IPS DF 6.9 (cell line): ENCODE measurements around the gene GALNTL6.

ENCODE experiments used
- DNase-seq: peaks from one replicate; pipeline ENCODE4 v3.0.0-alpha.2; 2013; ENCODE audit warnings: low read depth, low spot score
- H3K27ac ChIP-seq: one replicate; pipeline ENCODE4 v1.5.1; 2013; ENCODE audit warnings: low read length, control low read depth
- H3K27me3 ChIP-seq: 2 replicates; pipeline ENCODE4 v1.6.1; 2013; ENCODE audit warnings: mild to moderate bottlenecking, low read length; ENCODE audit not compliant: control insufficient read depth, insufficient read depth
- H3K36me3 ChIP-seq: 2 replicates; pipeline ENCODE4 v1.6.1; 2013; ENCODE audit warnings: low read length; ENCODE audit not compliant: control insufficient read depth, insufficient read depth
- H3K4me1 ChIP-seq: 2 replicates; pipeline ENCODE4 v1.6.1; 2013; ENCODE audit warnings: low read length; ENCODE audit not compliant: control insufficient read depth, insufficient read depth
- H3K4me3 ChIP-seq: 2 replicates; pipeline ENCODE4 v1.5.1; 2013; ENCODE audit warnings: mild to moderate bottlenecking, low read length
- H3K9me3 ChIP-seq: 2 replicates; pipeline ENCODE4 v1.6.1; 2013; ENCODE audit warnings: low read length, inconsistent platforms; ENCODE audit not compliant: control insufficient read depth, insufficient read depth
- WGBS: extraction: QIAGEN DNeasy Blood & Tissue Kit; methylation state at CpG from one replicate; pipeline ENCODE4 v1.1.7; 2013; ENCODE audit warnings: mixed read lengths, missing lambda C conversion rate; ENCODE audit not compliant: insufficient read length, insufficient coverage; 5-methylcytosine and 5-hydroxymethylcytosine counted together

GALNTL6 gene

GRCh38 chr4:172352356-172352755 is 539.2 kb downstream of the GALNTL6 start:
- no peak overlapping the region for H3K27ac ChIP-seq
- WGBS, result no CpG with 5 or more reads among the region's 3 CpGs

DNA sequence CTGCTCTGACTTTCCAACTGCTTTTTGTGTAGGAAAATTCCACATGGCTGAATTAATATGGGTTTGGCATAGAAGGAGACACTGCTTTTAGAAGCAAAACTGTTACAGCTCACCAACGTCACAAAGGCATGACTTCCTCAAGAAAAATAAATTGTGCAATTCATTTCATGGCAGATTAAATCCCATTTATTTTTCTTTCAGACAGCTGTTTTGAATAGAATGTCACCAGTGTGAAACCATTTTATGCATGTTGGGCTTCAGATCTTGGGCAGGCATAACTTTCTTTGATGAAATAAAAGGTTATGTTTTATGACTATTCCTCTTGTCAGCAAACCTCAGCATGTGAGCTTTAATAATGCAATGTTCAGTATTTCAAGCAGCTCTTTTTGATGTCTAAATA is 542.8 kb downstream of the GALNTL6 start:
- WGBS, result no CpG with 5 or more reads among the region's 1 CpG
- Histone ChIP-seq H3K27me3 (no peaks in the 10 kb centered on the region), H3K9me3 (no peaks in the 10 kb centered on the region), H3K4me1 (no peaks in the 10 kb centered on the region), H3K27ac (no peak overlapping the region), H3K36me3 (no peaks in the 10 kb centered on the region), H3K4me3 (no peak overlapping the region)
- no peak for DNase-seq

More at GRCh38 chr4:172352356-172352755, 539.2 kb downstream of the GALNTL6 start:
- Histone ChIP-seq H3K4me3 (no peak overlapping the region), H3K27me3 (no peaks in the 10 kb centered on the region), H3K4me1 (no peaks in the 10 kb centered on the region), H3K9me3 (no peaks in the 10 kb centered on the region), H3K36me3 (no peaks in the 10 kb centered on the region)
- no peak for DNase-seq

DNA sequence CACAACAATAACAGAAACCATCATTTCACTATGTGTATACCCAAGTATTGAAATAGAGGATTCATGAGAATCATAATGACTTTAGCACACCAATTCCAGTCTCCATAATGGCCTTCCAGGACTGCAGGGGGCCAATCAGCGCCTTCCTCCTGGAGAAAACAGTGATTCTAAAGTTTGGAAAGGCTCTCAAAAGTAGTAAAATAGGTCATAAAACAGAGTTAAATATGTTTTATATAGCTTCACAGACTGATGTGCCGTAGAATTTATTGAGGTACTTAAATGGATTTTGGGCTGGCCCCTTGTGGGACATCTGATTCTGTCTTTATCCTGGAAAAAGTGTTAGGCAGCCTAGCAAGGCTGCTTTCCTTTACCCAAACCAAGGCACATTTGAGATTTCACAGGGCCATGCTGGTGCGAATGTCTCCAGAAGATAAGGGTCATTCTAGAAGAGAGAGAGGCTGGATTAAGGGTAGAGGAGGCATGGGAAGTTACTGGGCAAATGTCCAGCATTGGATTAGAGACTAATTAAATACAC is 543.9 kb downstream of the GALNTL6 start:
- WGBS, result no CpG with 5 or more reads among the region's 3 CpGs
- no peaks in the 10 kb centered on the region for H3K9me3 ChIP-seq
- H3K4me3 ChIP-seq, result no peak overlapping the region
- H3K27me3 ChIP-seq, result no peaks in the 10 kb centered on the region
- H3K36me3 ChIP-seq, result no peaks in the 10 kb centered on the region
- H3K4me1 ChIP-seq, result no peaks in the 10 kb centered on the region
- DNase-seq, result no peak
- no peak overlapping the region for H3K27ac ChIP-seq

- H3K9me3 ChIP-seq, result no peaks in the 10 kb centered on the region
- no peaks in the 10 kb centered on the region for H3K4me1 ChIP-seq
- H3K27me3 ChIP-seq, result no peaks in the 10 kb centered on the region
- H3K36me3 ChIP-seq, result no peaks in the 10 kb centered on the region
- H3K4me3 ChIP-seq, result no peak overlapping the region
- DNase-seq, result no peak
- H3K27ac ChIP-seq, result no peak overlapping the region
- no CpG with 5 or more reads among the region's 1 CpG for WGBS
These were observed 549.4 kb downstream of the GALNTL6 start for GRCh38 chr4:172362569-172362968.

GRCh38 chr4:172369471-172369959 is 556.3 kb downstream of the GALNTL6 start:
- H3K27ac ChIP-seq, result no peak overlapping the region
- no peak for DNase-seq
- no peak overlapping the region for H3K4me3 ChIP-seq
- H3K4me1 ChIP-seq, result no peaks in the 10 kb centered on the region
- H3K9me3 ChIP-seq, result 0 out of 2 replicates have a peak, but pooled peaks cover 2% of the 10 kb centered on the region
- no CpG with 5 or more reads among the region's 25 CpGs for WGBS
- H3K27me3 ChIP-seq, result no peaks in the 10 kb centered on the region
- H3K36me3 ChIP-seq, result no peaks in the 10 kb centered on the region

GRCh38 chr4:172377486-172378140 is 564.4 kb downstream of the GALNTL6 start:
- no peak overlapping the region for H3K27ac ChIP-seq
- no peaks in the 10 kb centered on the region for H3K4me1 ChIP-seq
- no CpG with 5 or more reads among the region's 27 CpGs for WGBS
- no peaks in the 10 kb centered on the region for H3K9me3 ChIP-seq
- no peak for DNase-seq
- no peaks in the 10 kb centered on the region for H3K27me3 ChIP-seq
- no peaks in the 10 kb centered on the region for H3K36me3 ChIP-seq
- no peak overlapping the region for H3K4me3 ChIP-seq

GRCh38 chr4:172379834-172380233 is 566.6 kb downstream of the GALNTL6 start:
- Histone ChIP-seq H3K27ac (no peak overlapping the region), H3K27me3 (no peaks in the 10 kb centered on the region), H3K36me3 (no peaks in the 10 kb centered on the region), H3K4me3 (no peak overlapping the region), H3K9me3 (no peaks in the 10 kb centered on the region), H3K4me1 (no peaks in the 10 kb centered on the region)
- no CpG with 5 or more reads among the region's 5 CpGs for WGBS
- no peak for DNase-seq

- WGBS, result no CpG with 5 or more reads among the region's 1 CpG
- Histone ChIP-seq H3K4me3 (no peak overlapping the region), H3K27me3 (no peaks in the 10 kb centered on the region), H3K9me3 (no peaks in the 10 kb centered on the region), H3K27ac (no peak overlapping the region), H3K36me3 (no peaks in the 10 kb centered on the region), H3K4me1 (no peaks in the 10 kb centered on the region)
- DNase-seq, result no peak
These were observed 577.1 kb downstream of the GALNTL6 start for GRCh38 chr4:172390331-172390730.

GRCh38 chr4:172392741-172393140 is 579.5 kb downstream of the GALNTL6 start:
- no peak for DNase-seq
- no peak overlapping the region for H3K27ac ChIP-seq
- WGBS, result no CpG with 5 or more reads among the region's 10 CpGs
- no peaks in the 10 kb centered on the region for H3K27me3 ChIP-seq
- no peaks in the 10 kb centered on the region for H3K4me1 ChIP-seq
- no peaks in the 10 kb centered on the region for H3K36me3 ChIP-seq
- no peaks in the 10 kb centered on the region for H3K9me3 ChIP-seq
- H3K4me3 ChIP-seq, result no peak overlapping the region

- no peak overlapping the region for H3K27ac ChIP-seq
- H3K4me3 ChIP-seq, result no peak overlapping the region
- DNase-seq, result no peak
- WGBS, result no CpG with 5 or more reads among the region's 3 CpGs
- no peaks in the 10 kb centered on the region for H3K36me3 ChIP-seq
- H3K27me3 ChIP-seq, result no peaks in the 10 kb centered on the region
- H3K9me3 ChIP-seq, result no peaks in the 10 kb centered on the region
- no peaks in the 10 kb centered on the region for H3K4me1 ChIP-seq
These were observed 580.0 kb downstream of the GALNTL6 start for GRCh38 chr4:172393220-172393619.

DNA sequence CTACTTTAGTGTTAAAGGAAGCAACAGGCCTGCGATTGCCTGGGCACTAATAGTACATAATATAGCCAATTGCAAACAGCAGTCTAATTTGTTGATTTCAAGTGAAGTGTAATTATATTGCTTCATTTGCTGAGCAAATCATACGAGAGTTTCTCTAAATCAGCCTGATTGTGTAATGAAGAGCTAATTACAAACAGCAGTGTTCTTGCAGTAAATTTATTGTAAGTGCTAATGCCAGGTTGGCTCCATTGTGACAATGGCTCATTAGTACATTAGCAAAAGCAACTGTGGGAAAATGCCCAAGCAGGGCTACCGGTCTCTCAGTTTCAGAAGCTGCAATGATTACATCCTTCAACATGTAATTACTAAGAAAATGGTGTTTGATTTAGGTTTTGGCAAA is 591.5 kb downstream of the GALNTL6 start:
- DNase-seq, result no peak
- H3K9me3 ChIP-seq, result no peaks in the 10 kb centered on the region
- H3K36me3 ChIP-seq, result no peaks in the 10 kb centered on the region
- H3K27me3 ChIP-seq, result no peaks in the 10 kb centered on the region
- H3K4me3 ChIP-seq, result no peak overlapping the region
- WGBS, result no CpG with 5 or more reads among the region's 3 CpGs
- no peaks in the 10 kb centered on the region for H3K4me1 ChIP-seq
- H3K27ac ChIP-seq, result no peak overlapping the region
